Transverse colon (tissue), 4 donors: ENCODE results near the gene TBC1D22B. TPM values are rescaled to one million over a fixed set of nuclear protein-coding genes. Genes with fewer than 3 reads are reported as not detected.

Experiments
- DNase-seq: peaks from one replicate; pipeline ENCODE4 v3.0.0-alpha.2; 2019
- H3K27ac ChIP-seq, 4 donors: fragments of 200-600 bp; sonication (generic); 2 replicates each; pipeline ENCODE4 v1.5.1; 2016 to 2018; ENCODE audit warnings: inconsistent platforms in 4 of 4
- H3K27me3 ChIP-seq: fragments of 200-600 bp; sonication (generic); 2 replicates; pipeline ENCODE4 v1.5.1; 2017; ENCODE audit warnings: inconsistent platforms
- H3K36me3 ChIP-seq, 4 donors: fragments of 200-600 bp; sonication (generic); 2 replicates each; pipeline ENCODE4 v1.5.1; 2017 to 2019; ENCODE audit warnings: inconsistent platforms in 4 of 4
- H3K4me1 ChIP-seq, 4 donors: fragments of 200-600 bp; sonication (generic); 2 replicates each; pipeline ENCODE4 v1.5.1; 2017 to 2020; ENCODE audit warnings: inconsistent platforms in 4 of 4
- H3K4me3 ChIP-seq, 4 donors: fragments of 200-600 bp; sonication (generic); 1 replicate in 1 of 4; 2 replicates in 3 of 4; pipeline versions ENCODE4 v1.5.1 to v1.6.1; 2017 to 2019; ENCODE audit warnings: inconsistent platforms in 4 of 4
- H3K9me3 ChIP-seq, 2 donors: fragments of 200-600 bp; sonication (generic); 2 replicates each; pipeline ENCODE4 v1.5.1; 2017 to 2019; ENCODE audit warnings: inconsistent platforms in 2 of 2
- CTCF ChIP-seq, 5 experiments: fragments of 200-600 bp in 3 of 5; fragments of 450-650 bp in 2 of 5; sonication (generic) in 3 of 5; IDR thresholded peaks; 1 replicate in 2 of 5; 2 replicates in 3 of 5; pipeline ENCODE4 v1.5.1; 2016 to 2017; ENCODE audit warnings: antibody characterized with exemption in 5 of 5, inconsistent platforms in 3 of 5, mild to moderate bottlenecking in 2 of 5, moderate library complexity in 1 of 5
- EP300 ChIP-seq: sonication (generic); formaldehyde crosslinking; IDR thresholded peaks from one replicate; pipeline ENCODE4 v1.6.1; 2017; ENCODE audit warnings: antibody characterized with exemption, low read depth
- POLR2A ChIP-seq: fragments of 450-650 bp; IDR thresholded peaks from one replicate; pipeline ENCODE4 v1.6.1; 2016; ENCODE audit warnings: antibody characterized with exemption, mild to moderate bottlenecking, moderate library complexity
- POLR2AphosphoS5 ChIP-seq, 3 donors: sonication (generic); formaldehyde crosslinking; IDR thresholded peaks; one replicate each; pipeline ENCODE4 v1.6.1; 2016; ENCODE audit warnings: antibody characterized with exemption in 3 of 3
- WGBS, 2 donors: methylation state at CpG; one replicate each; pipeline ENCODE4 v1.1.5; 2018; ENCODE audit warnings: low coverage in 1 of 2; 5-methylcytosine and 5-hydroxymethylcytosine counted together
- in situ Hi-C, 4 donors: fragments of 200-750 bp; cut with MboI; loops; one replicate each; pipeline versions ENCODE4 v1.15.0 to v1.15.1; 2017; ENCODE audit warnings: low sequenced_read_pairs in 3 of 4, low pct_ligation_motif_present in 1 of 4, low pct_unique_long_range_greater_than_20kb in 1 of 4
- intact Hi-C: fragments of 100-400 bp; cut with DNase I; formaldehyde crosslinking; loops from one replicate; pipeline ENCODE4 v1.15.1; 2023; ENCODE audit warnings: low total_unique reads
- total RNA-seq, 4 donors: library from RNA; depleted of rRNA; stranded (reverse); fragments of >200 nt; gene quantifications; one replicate each; pipeline ENCODE4 v1.1.0, GENCODE V29; 2016

The TBC1D22B gene
- total RNA-seq, 4 donors from 2014 or later = 9.0 to 15.7 (median 12.6) TPM

- intact Hi-C loops (no loop called here), in situ Hi-C loops (loop anchor here in 1 of 4 donors (25.0 kb wide), 1 partner anchor 340 kb away; the partner anchor contains the start of gene MDGA1)
- no peak overlapping the region for H3K4me3 ChIP-seq
- DNase-seq = no peak
- no peaks in the 10 kb centered on the region for H3K9me3 ChIP-seq
- TF ChIP-seq POLR2A (no peak), CTCF (IDR thresholded peaks at IDR 0.05) (no peak), EP300 (no peak), POLR2AphosphoS5 (IDR thresholded peaks at IDR 0.05) (no peak)
- H3K27ac ChIP-seq = no peak overlapping the region
- 91 to 95% methylated on average over 3 of the region's 3 CpGs for WGBS, 2 donors
- peaks cover 10% of the 10 kb centered on the region for H3K27me3 ChIP-seq
- H3K36me3 ChIP-seq = no peaks in the 10 kb centered on the region
- no peaks in the 10 kb centered on the region for H3K4me1 ChIP-seq
These were observed 89.6 kb downstream of the TBC1D22B start for GRCh38 chr6:37347177-37347576.

- peaks cover 10% of the 10 kb centered on the region for H3K27me3 ChIP-seq
- H3K36me3 ChIP-seq = no peaks in the 10 kb centered on the region
- no peaks in the 10 kb centered on the region for H3K4me1 ChIP-seq
- no peak overlapping the region for H3K27ac ChIP-seq
- H3K9me3 ChIP-seq = no peaks in the 10 kb centered on the region
- TF ChIP-seq POLR2AphosphoS5 (IDR thresholded peaks at IDR 0.05) (no peak), CTCF (IDR thresholded peaks at IDR 0.05) (no peak), EP300 (no peak)
- intact Hi-C loops (no loop called here), in situ Hi-C loops (loop anchor here in 1 of 4 donors (25.0 kb wide), 1 partner anchor 340 kb away; the partner anchor contains the start of gene MDGA1)
- 82 to 84% methylated on average over 2 to 4 of the region's 4 CpGs for WGBS, 2 donors
- no peak overlapping the region for H3K4me3 ChIP-seq
- no peak for DNase-seq
These were observed 90.1 kb downstream of the TBC1D22B start for GRCh38 chr6:37347670-37348111.

- no peak overlapping the region for H3K4me3 ChIP-seq
- peaks cover 0 to 13% (median 8%) of the 10 kb centered on the region in 4 donors for H3K4me1 ChIP-seq
- H3K36me3 ChIP-seq = no peaks in the 10 kb centered on the region
- no peak overlapping the region for H3K27ac ChIP-seq
- DNase-seq = no peak
- no peaks in the 10 kb centered on the region for H3K9me3 ChIP-seq
- intact Hi-C loops = no loop called here
- WGBS, 2 donors = 83 to 89% methylated on average over 3 of the region's 3 CpGs
- in situ Hi-C loops = no loop called here
- H3K27me3 ChIP-seq = no peaks in the 10 kb centered on the region
- no peak for TF ChIP-seq EP300
- TF ChIP-seq CTCF (IDR thresholded peaks at IDR 0.05) = no peak
- no peak for TF ChIP-seq POLR2A
- TF ChIP-seq POLR2AphosphoS5 (IDR thresholded peaks at IDR 0.05) = no peak
These were observed 93.5 kb downstream of the TBC1D22B start for GRCh38 chr6:37351027-37351426.

- no peaks in the 10 kb centered on the region for H3K36me3 ChIP-seq
- 92% methylated on average over 3 of the region's 3 CpGs; no CpG with 5 or more reads in 1 of the 2 donors for WGBS, 2 donors
- H3K27ac ChIP-seq = no peak overlapping the region
- in situ Hi-C loops (no loop called here), intact Hi-C loops (no loop called here)
- TF ChIP-seq CTCF (IDR thresholded peaks at IDR 0.05) (no peak), POLR2AphosphoS5 (IDR thresholded peaks at IDR 0.05) (no peak), EP300 (no peak), POLR2A (no peak)
- no peaks in the 10 kb centered on the region for H3K27me3 ChIP-seq
- no peaks in the 10 kb centered on the region for H3K9me3 ChIP-seq
- peaks cover 0 to 16% (median 8%) of the 10 kb centered on the region in 4 donors for H3K4me1 ChIP-seq
- H3K4me3 ChIP-seq = no peak overlapping the region
- no peak for DNase-seq
These were observed 94.8 kb downstream of the TBC1D22B start for GRCh38 chr6:37352384-37352783.
